Glomerular visceral epithelial cell (primary cell): ENCODE results near the gene CERS4.
"Not testable (repeated sequence)": the region's sequence is repeated elsewhere in the genome, so short reads cannot be mapped to it uniquely, and the experiment has no call there.

Source experiments
- DNase-seq: peaks from one replicate; pipeline ENCODE4 v3.0.0-alpha.2; 2016; ENCODE audit errors: extremely low spot score

Gene CERS4

GRCh38 chr19:8261881-8262280 lies 52.7 kb downstream of the CERS4 start:
- no peak for DNase-seq

DNA sequence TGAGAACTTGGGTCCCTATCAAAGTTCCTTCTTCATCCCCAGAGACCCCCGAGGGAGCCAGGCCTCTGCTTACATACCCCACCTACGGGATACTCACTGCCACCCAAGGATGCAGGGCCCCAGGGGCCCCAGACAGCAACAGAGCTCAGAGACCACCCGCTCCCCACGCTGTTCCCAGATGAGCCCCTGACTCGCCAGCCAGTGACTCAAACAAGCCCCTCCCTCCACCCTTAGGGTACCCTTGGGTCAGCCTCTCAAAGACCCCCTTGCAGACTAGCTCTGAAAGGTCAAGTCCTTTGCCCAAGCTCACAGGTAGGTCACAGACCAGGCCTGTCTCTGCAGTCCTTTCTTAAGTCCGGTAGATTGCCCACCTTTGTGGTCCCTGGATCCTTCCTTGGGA lies 53.3 kb downstream of the CERS4 start:
- DNase-seq, result no peak

- DNase-seq, result not testable (repeated sequence)
Measured at GRCh38 chr19:8264248-8264647, 55.1 kb downstream of the CERS4 start.

- DNase-seq, result no peak
Measured at GRCh38 chr19:8265872-8266271, 56.7 kb downstream of the CERS4 start.

- DNase-seq, result no peak
Measured at GRCh38 chr19:8269724-8270123, 60.6 kb downstream of the CERS4 start.

DNA sequence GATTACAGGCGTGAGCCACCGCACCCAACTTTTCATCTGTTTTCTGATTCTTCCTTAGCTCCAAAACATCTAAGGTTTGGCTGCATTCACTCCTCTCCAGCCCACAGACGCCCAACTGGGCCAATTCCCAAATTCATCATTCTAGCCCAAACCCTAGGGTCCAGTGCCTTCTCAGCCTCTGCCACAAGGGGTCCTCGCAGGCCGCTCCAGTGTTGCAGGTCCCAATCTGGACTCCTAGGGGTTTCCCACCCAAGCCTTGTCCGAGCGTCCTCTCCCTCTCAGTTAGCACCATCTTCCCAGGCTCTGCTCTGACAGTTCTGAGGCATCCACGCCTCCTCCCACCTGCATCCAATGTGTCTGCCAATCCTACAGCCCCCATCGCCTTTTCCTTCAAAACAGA lies 67.3 kb downstream of the CERS4 start:
- DNase-seq, result not testable (repeated sequence)

DNA sequence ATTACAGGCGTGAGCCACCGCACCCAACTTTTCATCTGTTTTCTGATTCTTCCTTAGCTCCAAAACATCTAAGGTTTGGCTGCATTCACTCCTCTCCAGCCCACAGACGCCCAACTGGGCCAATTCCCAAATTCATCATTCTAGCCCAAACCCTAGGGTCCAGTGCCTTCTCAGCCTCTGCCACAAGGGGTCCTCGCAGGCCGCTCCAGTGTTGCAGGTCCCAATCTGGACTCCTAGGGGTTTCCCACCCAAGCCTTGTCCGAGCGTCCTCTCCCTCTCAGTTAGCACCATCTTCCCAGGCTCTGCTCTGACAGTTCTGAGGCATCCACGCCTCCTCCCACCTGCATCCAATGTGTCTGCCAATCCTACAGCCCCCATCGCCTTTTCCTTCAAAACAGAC lies 82.2 kb downstream of the CERS4 start:
- DNase-seq, result not testable (repeated sequence)

- no peak for DNase-seq
Measured at GRCh38 chr19:8302357-8302691, 93.2 kb downstream of the CERS4 start.

DNA sequence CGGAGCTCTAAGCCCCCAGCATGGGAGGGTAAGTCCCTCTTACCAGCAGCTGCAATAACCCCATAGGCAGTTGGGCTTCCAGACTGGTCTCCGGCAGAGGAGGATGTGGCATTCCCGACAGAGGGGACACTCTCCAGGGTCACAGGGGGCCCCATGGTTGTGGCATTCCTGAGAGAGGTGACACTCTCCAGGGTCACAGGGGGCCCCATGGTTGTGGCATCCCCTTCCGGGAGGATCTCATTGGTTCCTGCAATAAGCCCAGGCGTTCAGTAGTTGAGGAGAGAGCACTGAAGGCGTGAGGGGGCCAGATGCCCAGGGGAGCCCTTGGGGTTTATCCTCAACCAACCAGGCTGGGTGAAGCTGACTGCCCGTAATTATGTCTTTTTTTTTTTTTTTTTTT lies 93.6 kb downstream of the CERS4 start:
- no peak for DNase-seq

GRCh38 chr19:8304841-8305621 lies 95.9 kb downstream of the CERS4 start:
- no peak for DNase-seq

GRCh38 chr19:8305798-8306197 lies 96.6 kb downstream of the CERS4 start:
- DNase-seq, result no peak

DNA sequence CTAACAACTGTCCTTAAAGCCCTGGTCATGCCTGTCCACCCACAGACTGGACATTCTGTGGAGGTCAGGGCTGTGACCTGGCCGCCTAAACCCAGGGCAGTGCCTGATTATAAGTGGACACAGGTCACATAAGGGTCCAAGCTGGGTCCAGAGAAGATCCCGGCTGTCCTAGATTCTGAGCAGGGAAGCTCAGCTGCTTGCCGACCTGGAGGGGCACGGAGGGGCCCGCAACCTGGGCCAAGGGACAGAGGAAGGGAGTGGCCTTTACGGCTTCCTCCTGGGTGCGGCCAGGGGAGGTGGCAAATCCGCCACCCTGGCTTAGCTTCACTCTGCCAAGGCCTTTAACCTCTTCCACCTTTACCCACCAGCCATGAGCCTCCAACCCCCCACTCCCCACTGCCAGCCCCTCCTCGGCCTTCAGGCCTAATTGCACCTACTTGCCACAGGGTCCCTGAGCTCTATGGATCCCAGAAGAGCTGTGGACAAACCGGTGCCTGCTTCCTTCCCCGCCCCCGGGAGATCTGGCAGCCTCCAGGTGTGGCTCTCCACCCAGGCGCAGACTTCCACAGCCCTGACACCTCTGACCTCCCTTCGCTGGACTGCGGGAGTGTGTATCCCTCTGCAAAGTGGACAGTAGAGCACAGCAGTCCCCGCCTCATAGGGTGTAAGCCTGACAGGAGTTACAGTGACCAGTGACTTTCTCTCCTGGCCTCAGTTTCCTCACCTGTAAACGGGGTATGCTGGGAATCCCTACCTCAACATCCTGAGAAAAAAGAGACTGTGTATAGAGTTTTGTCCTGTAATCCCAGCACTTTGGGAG lies 97.3 kb downstream of the CERS4 start:
- DNase-seq, result no peak

- no peak for DNase-seq
Measured at GRCh38 chr19:8307400-8307964, 98.3 kb downstream of the CERS4 start.

DNA sequence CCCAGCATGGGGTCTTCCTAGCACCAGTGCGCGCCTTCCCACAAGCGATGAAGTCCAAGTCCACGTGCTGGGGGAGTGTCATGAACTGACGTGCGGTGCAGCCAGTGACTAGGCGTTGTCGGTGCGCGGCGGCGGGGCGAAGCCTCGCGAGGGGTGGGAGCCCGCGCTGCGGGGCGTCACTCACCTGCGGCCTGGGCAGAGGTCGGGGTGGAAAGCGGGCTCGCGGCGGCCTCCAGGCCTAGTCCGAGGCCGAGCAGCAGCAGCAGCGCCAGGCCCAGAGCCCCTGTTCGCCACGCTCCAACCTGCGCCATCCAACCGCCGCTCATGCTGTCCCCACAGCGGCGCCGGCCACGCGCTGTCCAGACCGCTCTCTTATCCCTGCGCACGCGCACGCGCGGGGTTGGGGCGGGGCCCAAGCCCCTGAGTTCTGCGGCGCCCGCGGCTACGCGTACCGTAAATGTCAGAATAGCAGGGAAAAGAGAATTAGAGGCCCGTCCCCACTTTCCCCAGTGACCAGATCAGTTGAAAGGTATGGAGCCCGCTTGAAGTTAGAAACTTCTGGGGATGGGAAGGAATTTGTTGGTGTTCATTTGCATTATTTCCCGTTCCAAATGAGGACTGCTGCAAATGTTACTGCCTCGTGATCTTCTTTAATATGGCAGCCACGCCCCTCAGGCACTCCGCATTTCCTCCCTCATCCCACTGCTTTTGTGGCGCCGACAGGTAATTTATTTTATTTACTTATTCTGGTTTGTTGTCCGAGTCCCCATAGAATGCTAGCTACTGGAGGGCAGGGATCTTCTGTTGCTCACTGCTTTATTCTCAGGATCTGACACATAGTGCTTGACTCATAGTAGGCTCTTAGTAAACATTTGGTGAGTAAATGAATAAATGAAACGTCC lies 99.0 kb downstream of the CERS4 start, which contains the start of gene CD320:
CD320 (minus strand) TSS at position 394 of the 902 bp plus-strand sequence; CDS start at position 326, 68 bp downstream.
- peak; percentile 84 for DNase-seq

- no peak for DNase-seq
Measured at GRCh38 chr19:8308891-8309291, 99.7 kb downstream of the CERS4 start.

- no peak for DNase-seq
Measured at GRCh38 chr19:8310342-8311055, 101.3 kb downstream of the CERS4 start.

- DNase-seq, result no peak
Measured at GRCh38 chr19:8311461-8312260, 102.5 kb downstream of the CERS4 start.
